ENCODE measurements around the gene MEGF6.
A peak's percentile ranks its signal among the peaks of the same experiment; 100 is the strongest.

Gene MEGF6

GRCh38 chr1:3490046-3490745 lies 121.1 kb downstream of the MEGF6 start:
- no peaks in the 10 kb centered on the region for H3K9me3 ChIP-seq
- H3K36me3 ChIP-seq: no peaks in the 10 kb centered on the region
- no peak overlapping the region for H3K4me3 ChIP-seq (ENCODE audit: low read depth, low read length)
- no peak for DNase-seq
- H3K4me1 ChIP-seq: no peaks in the 10 kb centered on the region
- TF ChIP-seq CTCF (IDR thresholded peaks at IDR 0.05; ENCODE audit: low read depth, low read length): no peak
- H3K27me3 ChIP-seq: no peaks in the 10 kb centered on the region

- no peaks in the 10 kb centered on the region for H3K36me3 ChIP-seq
- no peaks in the 10 kb centered on the region for H3K4me1 ChIP-seq
- H3K9me3 ChIP-seq: no peaks in the 10 kb centered on the region
- H3K4me3 ChIP-seq (ENCODE audit: low read depth, low read length): no peak overlapping the region
- no peaks in the 10 kb centered on the region for H3K27me3 ChIP-seq
- no peak for TF ChIP-seq CTCF (IDR thresholded peaks at IDR 0.05; ENCODE audit: low read depth, low read length)
- no peak for DNase-seq
These were observed 122.9 kb downstream of the MEGF6 start for GRCh38 chr1:3488432-3488831.

- H3K9me3 ChIP-seq: no peaks in the 10 kb centered on the region
- H3K27me3 ChIP-seq: no peaks in the 10 kb centered on the region
- H3K4me3 ChIP-seq (ENCODE audit: low read depth, low read length): no peak overlapping the region
- DNase-seq: no peak
- H3K36me3 ChIP-seq: no peaks in the 10 kb centered on the region
- TF ChIP-seq CTCF (IDR thresholded peaks at IDR 0.05; ENCODE audit: low read depth, low read length): no peak
- H3K4me1 ChIP-seq: no peaks in the 10 kb centered on the region
These were observed 126.3 kb downstream of the MEGF6 start for GRCh38 chr1:3485016-3485415.

GRCh38 chr1:3483801-3484444 lies 127.4 kb downstream of the MEGF6 start:
- TF ChIP-seq CTCF (IDR thresholded peaks at IDR 0.05; ENCODE audit: low read depth, low read length): peak; percentile 71
- DNase-seq: peak; percentile 57
- no peak overlapping the region for H3K4me3 ChIP-seq (ENCODE audit: low read depth, low read length)
- H3K4me1 ChIP-seq: no peaks in the 10 kb centered on the region
- H3K27me3 ChIP-seq: no peaks in the 10 kb centered on the region
- no peaks in the 10 kb centered on the region for H3K36me3 ChIP-seq
- H3K9me3 ChIP-seq: no peaks in the 10 kb centered on the region

- no peaks in the 10 kb centered on the region for H3K9me3 ChIP-seq
- H3K4me1 ChIP-seq: no peaks in the 10 kb centered on the region
- TF ChIP-seq CTCF (IDR thresholded peaks at IDR 0.05; ENCODE audit: low read depth, low read length): no peak
- H3K4me3 ChIP-seq (ENCODE audit: low read depth, low read length): no peak overlapping the region
- DNase-seq: no peak
- no peaks in the 10 kb centered on the region for H3K36me3 ChIP-seq
- no peaks in the 10 kb centered on the region for H3K27me3 ChIP-seq
These were observed 127.9 kb downstream of the MEGF6 start for GRCh38 chr1:3483380-3483779.

- Histone ChIP-seq H3K4me1 (no peaks in the 10 kb centered on the region), H3K36me3 (no peaks in the 10 kb centered on the region), H3K27me3 (no peaks in the 10 kb centered on the region), H3K4me3 (ENCODE audit: low read depth, low read length) (no peak overlapping the region), H3K9me3 (no peaks in the 10 kb centered on the region)
- DNase-seq: no peak
- no peak for TF ChIP-seq CTCF (IDR thresholded peaks at IDR 0.05; ENCODE audit: low read depth, low read length)
These were observed 128.9 kb downstream of the MEGF6 start for GRCh38 chr1:3482378-3482849.

All from BE2C (cell line).